ENCODE measurements around the gene SEBOX.
A peak's percentile ranks its signal among the peaks of the same experiment; 100 is the strongest.

Gene SEBOX

DNA sequence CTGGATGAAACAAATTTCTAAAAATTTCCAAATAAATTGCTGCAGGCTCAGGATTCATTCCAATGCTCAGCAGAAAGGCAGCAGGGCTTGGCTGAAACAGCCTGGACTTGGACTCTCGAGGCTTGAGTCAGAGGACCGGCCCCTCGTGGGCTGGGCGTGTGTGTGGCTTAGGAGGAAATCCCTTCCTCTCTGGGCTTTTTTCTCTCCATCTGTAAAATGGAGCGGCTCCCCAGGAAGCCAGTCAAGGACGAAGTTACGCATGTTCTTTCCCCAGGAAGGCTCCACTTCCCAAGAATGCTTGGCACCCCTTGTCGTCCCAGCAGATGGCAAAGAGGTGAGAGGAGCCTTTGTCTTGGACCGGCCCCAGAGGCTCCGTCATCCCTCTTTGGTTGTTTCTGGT lies 27.5 kb upstream of the SEBOX start:
- no peak for DNase-seq (ENCODE audit: low spot score)

DNA sequence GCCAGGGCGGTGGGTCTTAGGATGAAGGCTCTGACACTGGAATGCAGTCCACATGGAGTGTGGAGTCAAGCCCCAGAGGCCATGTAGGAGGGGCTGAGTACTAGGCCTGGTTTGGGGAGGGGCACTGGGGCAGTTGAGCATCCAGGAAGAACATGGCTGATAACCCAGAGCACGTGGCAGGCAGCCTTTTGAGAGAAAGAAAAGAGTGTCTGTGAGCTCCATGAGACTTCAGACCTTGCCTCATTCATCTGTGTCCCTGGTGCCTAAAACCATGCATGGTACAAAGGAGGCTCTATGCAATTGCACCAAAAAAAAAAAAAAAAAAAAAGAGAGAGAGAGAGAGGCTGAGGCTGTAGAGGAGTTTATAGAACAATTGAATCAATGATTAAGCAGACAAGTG lies 26.4 kb upstream of the SEBOX start:
- DNase-seq (ENCODE audit: low spot score) = no peak

DNA sequence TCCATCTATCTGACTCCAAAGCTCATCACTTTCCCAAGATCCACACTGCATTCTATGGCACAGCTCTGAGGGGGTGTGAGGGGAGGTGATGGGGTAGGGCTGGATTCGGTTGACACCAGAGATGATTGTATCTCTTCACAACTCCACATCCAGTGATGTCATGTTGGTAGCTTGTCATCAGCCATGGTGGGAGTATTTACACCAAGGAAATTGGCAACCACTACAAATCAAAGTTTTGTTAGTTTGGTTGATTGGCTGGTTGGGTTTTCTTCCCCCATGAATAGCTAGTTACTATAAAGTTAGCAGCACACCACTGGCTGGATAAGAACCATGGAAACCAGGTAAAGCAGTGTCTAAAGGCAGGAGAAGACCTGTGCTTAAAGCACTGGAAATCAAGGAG lies 26.0 kb upstream of the SEBOX start:
- DNase-seq (ENCODE audit: low spot score) = no peak

GRCh38 chr17:28390563-28390962 lies 25.6 kb upstream of the SEBOX start:
- no peak for DNase-seq (ENCODE audit: low spot score)

DNA sequence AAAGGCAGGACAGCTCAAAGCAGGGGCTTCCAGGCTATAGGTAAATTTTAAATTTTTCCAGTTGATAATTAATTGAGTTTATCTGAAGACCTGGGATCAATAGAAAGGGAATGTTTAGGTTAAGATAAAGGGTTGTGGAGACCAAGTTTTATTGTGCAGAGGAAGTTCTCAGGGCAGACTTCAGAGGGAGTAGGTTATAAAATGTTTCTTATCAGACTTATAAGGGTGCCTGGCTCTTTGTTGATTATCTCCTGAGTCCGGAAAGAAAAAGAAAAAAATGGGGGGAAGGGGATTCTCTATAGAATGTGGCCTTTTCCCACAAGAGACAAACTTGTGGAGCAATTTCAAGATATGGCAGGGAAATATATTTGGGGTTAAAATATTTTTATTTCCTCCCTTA lies 25.1 kb upstream of the SEBOX start:
- no peak for DNase-seq (ENCODE audit: low spot score)

GRCh38 chr17:28388106-28388505 lies 23.1 kb upstream of the SEBOX start:
- no peak for DNase-seq (ENCODE audit: low spot score)

DNA sequence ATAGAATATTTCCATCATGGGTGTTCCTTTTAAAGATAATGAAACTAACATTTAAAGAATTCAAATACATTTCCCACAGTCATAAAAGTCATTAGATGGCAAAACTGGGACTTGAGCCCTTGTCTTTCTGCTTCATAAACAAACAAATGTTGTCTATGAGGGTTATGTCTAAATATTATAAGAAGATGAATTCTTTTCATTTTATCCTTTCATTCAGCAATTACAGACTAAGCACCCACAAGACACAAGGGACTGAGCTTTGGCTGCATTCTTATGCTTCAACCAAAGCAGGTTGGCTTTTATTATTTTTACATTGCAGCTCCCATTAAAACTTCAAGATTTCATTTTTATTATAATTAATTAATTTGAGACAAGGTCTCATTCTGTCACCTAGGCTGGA lies 21.4 kb upstream of the SEBOX start:
- no peak for DNase-seq (ENCODE audit: low spot score)

DNA sequence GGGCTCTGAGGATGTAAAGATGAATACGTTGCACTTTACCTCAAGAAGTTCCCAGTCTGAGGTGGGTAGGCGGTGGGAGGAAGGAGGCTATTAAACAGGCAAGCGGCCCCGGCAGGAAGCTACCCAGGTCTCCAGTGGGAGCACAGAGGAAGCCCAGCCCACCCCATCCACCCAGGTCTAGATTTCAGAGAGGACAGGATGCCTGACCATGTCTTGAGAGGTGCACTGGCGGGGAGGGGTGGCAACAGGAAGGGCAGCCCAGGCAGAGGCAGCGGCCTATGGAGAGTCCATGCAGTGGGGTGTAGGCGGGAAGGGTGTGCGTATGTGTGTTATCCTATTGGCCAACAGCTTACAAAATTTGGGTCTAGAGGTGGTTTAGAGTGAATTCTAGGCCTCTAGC lies 20.4 kb upstream of the SEBOX start:
- DNase-seq (ENCODE audit: low spot score) = no peak

GRCh38 chr17:28385037-28385400 lies 20.0 kb upstream of the SEBOX start:
- no peak for DNase-seq (ENCODE audit: low spot score)

DNA sequence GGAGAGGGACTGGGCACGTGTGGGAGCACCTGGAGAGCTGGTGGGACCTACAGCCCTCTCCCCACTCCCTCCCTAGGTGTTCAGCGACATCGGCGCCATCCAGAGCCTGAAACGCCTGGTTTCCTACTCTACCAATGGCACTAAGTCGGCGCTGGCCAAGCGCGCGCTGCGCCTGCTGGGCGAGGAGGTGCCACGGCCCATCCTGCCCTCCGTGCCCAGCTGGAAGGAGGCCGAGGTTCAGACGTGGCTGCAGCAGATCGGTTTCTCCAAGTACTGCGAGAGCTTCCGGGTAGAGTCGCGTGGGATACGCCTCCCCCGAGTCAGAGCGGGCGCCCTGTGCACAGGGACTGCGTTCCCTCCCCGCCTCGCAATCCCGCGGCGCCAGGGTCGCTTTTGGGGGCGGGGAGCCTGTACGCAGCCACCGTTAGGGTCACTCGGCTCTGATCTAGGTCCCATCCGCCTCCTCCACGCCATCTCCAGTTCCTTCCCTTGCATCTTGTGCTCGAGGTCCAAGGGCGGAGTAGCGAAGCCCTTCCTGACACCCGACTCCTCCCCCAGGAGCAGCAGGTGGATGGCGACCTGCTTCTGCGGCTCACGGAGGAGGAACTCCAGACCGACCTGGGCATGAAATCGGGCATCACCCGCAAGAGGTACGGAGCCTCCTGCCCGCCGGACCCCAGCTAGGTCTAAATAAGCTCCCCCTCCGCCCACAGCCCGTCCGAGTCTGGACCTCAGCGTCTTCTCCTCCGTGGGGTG lies 19.5 kb upstream of the SEBOX start:
- DNase-seq (ENCODE audit: low spot score) = peak; percentile 64

- DNase-seq (ENCODE audit: low spot score) = no peak
Measured at GRCh38 chr17:28381141-28381825, 16.3 kb upstream of the SEBOX start.

DNA sequence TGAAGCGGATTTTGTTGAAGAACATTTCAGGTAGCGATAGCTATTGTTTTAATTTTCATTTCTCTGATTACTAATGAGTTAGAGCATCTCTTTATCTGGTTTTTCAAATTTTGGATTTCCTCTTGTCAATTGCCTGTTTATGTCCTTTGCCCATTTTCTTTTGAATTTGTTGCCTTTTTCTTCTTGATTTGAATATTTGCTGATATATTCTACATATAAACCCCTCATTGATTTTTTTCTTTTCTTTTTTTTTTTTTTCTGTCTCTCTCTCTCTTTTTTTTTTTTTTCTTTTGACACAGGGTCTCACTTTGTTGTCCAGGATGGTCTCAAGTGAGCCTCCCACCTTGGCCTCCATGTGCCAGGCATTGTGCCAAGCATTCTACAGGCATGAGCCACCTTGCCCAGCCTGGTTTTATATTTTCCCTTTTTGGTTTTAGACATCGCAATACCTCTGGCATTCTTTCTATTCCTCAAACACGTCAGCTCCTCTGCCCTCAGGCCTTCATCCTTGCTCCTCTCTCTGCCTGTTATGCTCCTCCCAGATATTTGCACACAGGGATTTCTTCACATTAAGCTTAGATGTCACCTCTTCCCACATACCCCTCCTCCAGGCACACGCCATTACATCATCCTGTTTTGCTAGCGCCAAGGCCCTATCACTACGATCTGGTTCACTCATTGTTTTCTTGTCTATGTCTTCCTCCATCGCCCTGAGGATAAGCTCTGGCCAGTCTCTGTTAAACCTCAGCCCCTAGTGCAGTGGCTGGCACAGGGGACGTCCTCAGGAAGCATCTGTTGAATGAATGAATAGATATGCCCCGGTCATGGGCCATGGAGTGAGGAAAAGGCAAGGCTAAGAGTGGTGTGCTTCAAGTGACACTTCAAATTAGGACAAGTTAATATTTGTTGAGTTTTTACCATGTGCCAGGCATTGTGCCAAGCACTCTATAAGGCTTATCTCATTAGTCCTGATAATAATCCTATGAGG lies 15.1 kb upstream of the SEBOX start:
- no peak for DNase-seq (ENCODE audit: low spot score)

DNA sequence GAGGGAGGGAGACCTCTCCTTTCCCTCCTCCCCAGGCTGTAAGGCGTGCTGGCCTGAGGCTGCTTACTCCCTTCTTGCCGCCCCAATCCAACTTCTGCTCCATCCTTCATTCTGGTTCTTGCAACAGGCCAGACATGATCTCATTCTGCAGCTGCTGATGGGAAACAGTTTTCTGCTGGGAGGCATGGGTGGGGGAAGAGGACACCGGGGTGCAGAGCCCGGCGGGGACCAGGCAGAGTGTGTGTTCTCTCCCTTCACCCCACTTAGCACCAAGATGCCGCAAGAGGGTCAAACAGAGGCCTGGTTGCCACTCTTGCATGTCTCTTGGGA lies 7.9 kb upstream of the SEBOX start:
- no peak for DNase-seq (ENCODE audit: low spot score)

DNA sequence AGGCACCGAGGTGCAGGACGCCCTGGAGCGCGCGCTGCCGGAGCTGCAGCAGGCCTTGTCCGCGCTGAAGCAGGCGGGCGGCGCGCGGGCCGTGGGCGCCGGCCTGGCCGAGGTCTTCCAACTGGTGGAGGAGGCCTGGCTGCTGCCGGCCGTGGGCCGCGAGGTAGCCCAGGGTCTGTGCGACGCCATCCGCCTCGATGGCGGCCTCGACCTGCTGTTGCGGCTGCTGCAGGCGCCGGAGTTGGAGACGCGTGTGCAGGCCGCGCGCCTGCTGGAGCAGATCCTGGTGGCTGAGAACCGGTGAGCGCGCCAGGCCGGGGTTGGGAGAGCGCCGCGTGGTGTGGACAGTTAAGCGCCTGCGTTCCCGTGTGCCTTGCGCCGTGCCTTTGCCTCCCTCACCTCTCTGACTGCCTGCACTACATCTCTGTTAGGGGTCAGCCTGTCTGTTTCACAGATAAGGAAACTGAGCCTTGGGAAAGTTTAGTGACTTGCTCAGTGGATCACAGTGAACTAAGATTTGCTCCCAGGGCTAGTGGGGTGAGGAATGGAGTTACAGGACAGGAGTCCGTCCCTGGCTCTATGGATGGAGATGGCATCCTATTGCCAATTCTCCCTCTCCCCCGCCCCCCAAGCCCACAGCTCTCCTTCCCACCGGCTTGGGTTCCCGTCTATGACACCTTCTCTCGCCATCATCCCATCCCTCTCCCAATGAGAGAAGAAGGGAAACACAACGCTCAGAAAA lies 7.4 kb upstream of the SEBOX start:
- no peak for DNase-seq (ENCODE audit: low spot score)

DNA sequence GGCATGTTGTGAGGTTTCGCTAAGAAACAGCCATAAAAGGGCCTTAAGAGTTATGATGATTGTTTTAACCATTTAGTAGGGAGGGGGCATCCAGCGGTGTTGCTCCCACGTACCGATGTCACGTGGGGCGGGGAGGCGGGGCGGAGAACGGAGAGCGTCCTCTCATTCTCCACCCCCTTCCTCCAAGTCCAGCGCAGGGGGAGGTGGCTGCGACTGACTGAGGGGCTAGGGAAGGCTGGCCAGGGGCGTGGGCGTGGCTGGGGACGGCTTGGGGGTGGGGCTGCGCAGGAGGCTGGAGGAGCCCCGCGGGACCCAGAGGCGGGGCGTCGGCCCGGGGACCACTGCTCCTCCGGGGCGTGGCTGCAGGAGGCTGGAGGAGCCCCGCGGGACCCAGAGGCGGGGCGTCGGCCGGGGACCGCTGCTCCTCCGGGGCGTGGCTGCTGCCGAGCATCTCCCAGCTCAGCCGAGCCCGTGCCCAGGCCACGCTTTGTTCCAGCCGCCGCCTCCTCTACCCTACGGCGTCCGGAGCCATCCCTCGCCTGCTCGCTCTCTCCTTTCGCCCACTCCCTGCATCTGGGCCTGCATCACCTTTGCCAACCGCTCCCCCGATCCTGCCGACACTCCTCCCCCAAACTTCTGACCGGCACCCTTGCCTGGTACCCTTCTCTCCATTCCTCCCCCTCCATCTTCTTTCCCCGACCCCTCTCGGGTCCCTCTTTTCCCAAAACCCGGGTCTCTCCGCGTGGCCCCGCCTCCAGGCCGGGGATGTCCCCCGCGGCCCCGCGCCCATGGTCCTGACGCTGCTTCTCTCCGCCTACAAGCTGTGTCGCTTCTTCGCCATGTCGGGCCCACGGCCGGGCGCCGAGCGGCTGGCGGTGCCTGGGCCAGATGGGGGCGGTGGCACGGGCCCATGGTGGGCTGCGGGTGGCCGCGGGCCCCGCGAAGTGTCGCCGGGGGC lies 6.5 kb upstream of the SEBOX start, which contains the start of gene SARM1:
SARM1 (plus strand) TSS at position 450 of the 958 bp plus-strand sequence; CDS start at position 789, 339 bp downstream.
- DNase-seq (ENCODE audit: low spot score) = peak; percentile 92

GRCh38 chr17:28370744-28371103 lies 5.7 kb upstream of the SEBOX start:
- DNase-seq (ENCODE audit: low spot score) = no peak

DNA sequence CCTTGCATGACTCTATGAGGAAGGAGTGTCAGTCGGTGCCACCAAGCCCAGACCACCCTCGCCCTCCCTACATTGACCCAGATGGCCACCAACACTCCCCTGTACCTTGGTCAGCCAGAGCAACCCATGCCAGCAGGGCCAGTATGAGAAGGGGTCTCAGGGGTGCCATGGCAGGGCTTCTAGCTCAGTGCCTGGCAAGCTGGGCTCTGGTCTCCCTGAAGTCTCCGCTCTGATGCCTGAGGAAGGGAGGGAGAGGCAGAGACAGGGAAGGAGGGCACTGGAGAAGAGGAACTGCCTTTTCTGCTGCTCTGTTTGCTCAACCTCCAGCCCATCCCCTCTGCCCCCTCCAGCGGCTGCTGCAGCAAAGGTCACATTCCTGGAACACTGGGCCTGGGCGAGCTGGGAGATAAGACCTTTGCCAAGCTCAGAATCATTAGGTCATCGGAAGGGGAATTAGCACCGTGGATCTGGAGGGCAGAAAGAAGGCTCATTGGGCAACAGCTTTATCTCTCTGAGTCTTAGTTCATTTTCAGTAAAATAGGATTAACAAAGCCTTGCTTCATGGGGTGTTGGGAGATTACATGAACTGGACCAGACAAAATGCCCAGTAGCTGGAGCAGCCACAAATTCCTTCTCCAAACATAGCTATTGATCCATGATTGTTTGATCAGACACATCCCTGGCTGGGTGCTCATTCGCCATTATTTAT lies 5.2 kb upstream of the SEBOX start, which contains the start of gene VTN:
VTN (minus strand) TSS at position 273 of the 709 bp plus-strand sequence; CDS start at position 169, 104 bp downstream.
- no peak for DNase-seq (ENCODE audit: low spot score)

DNA sequence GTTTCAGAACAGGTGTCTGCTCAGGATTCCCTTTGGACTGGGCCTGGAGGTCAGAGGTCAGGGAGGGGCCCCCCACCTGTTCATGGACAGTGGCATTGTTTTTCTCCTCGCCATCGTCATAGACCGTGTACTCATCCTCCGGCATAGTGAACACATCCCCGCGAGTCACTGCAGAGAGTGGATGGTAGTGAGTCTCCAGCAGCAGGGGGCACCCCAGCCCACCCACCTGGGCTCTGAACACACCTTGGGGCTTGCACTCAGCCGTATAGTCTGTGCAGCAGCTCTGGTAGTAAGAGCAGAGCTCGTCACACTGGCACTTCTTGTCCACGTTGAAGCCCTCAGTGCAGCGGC lies 4.7 kb upstream of the SEBOX start:
- DNase-seq (ENCODE audit: low spot score) = no peak

GRCh38 chr17:28368915-28369683 lies 4.1 kb upstream of the SEBOX start:
- no peak for DNase-seq (ENCODE audit: low spot score)

Measured in activated CD4-positive, alpha-beta T cell treated with anti-CD3 and anti-CD28 coated beads, Interleukin-2, Interleukin-4, amounts not matched to agents 100 ng/mL and 50 ng/mL, durations not matched to agents 16 hours and 8 hours (primary cell).